SW480 (cell line): ENCODE results near the gene RPL19.
A peak's percentile ranks its signal among the peaks of the same experiment; 100 is the strongest.
"Not testable (repeated sequence)": the region's sequence is repeated elsewhere in the genome, so short reads cannot be mapped to it uniquely, and the experiment has no call there.

ENCODE experiments used
- DNase-seq: peaks from one replicate; pipeline ENCODE4 v3.0.0-alpha.2; 2016; ENCODE audit warnings: low spot score

RPL19 gene

DNA sequence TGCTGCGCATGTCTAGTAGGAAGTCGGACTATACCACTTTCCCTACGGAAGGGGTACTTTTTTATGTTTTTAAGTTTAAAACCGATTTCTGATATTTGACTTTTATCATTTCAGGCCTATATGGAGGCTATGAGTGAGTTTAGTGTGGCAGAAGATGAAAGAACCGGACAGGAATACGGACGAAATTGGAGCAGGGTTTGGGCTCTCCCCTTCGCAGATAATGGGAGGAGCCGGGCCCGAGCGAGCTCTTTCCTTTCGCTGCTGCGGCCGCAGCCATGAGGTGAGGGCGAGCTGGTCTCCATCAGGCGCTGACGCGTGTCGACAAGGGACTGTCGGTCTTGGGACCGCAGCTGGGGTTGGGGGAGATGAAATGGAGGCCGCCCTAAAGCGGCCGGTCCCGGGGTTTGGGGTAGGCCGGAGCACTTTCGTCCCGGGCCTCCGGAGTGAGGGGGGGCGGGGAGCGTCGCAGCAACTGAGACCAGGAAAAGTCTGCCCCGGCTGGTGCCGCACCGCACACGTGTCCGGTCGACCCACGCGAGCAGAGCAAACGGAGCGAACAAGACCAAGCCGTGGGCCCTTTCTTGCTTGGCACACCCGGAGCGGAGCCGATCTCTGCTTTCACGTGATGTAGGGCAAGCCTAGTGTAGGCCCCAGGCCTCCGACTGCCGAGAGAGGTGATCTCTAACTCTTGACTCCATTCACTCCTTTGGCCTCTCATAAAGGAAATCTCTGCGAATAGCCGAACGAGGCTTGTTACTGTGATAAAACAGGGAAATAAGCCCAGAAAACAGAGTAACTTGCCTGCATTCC is at the start of gene RPL19:
Gene RPL19, plus strand, starts transcription at position 214 of the 810 bp plus-strand sequence. Its CDS starts 62 bp downstream, at position 276.
- DNase-seq, result no peak

DNA sequence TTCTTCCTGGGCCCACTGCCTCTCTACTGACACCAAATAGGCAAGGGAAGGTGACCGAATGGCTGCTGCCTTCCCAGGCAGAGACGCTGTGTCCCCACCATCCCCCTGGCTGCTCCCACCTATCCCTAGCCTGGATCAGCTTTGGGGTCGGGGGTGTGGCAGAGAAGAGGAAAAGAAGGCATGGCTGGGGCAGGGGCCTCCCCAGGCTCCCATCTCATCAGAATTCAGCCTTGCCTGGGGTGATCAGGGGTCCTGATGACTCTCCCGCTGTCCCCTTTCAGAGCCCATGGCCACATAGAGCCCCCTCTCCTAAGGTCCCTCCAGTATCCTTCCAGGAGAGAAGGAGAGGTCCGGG is 49.3 kb upstream of the RPL19 start:
- no peak for DNase-seq

DNA sequence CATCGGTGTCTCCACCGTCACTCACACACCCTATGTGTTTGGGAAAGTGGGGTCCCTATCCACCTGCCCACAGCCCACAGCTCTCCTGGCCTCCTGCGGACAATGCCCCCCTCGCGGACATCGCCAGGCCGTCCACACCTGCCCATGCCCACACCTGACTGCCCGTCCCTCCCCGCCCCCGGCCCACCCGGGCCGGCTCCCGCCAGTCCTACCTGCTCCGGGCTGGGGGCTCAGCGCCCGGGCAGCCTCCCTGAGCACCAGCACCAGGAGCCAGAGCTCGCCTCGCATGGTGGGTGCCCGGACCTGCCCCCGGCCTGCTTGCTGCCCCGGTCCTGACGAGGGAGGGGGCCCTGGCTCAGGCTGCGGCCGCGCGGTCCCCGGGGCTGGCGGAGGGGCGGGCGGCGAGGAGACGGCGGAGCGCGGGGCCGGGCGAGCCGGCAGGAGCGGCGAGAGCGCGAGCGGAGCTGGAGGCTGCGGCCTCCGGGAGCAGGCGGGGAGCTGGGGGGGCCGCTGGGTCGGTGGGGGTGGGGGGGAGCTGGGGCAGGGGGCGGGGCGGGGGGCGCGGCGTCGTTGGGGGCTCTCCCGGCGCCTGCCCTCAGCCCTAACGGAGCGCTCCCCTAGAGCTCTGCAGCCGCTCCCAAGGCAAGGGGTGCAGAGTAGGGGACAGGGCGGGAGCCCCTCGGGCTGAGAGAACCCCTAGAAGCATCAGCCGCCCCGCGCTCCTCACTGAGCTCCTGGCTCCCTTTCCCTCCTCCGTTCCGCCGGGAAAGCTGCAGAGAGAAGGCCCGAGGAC is 48.7 kb upstream of the RPL19 start, which contains the start of gene PLXDC1:
Gene PLXDC1, minus strand, starts transcription at position 488 of the 793 bp plus-strand sequence. Its CDS starts 200 bp downstream, at position 288.
- DNase-seq, result no peak

DNA sequence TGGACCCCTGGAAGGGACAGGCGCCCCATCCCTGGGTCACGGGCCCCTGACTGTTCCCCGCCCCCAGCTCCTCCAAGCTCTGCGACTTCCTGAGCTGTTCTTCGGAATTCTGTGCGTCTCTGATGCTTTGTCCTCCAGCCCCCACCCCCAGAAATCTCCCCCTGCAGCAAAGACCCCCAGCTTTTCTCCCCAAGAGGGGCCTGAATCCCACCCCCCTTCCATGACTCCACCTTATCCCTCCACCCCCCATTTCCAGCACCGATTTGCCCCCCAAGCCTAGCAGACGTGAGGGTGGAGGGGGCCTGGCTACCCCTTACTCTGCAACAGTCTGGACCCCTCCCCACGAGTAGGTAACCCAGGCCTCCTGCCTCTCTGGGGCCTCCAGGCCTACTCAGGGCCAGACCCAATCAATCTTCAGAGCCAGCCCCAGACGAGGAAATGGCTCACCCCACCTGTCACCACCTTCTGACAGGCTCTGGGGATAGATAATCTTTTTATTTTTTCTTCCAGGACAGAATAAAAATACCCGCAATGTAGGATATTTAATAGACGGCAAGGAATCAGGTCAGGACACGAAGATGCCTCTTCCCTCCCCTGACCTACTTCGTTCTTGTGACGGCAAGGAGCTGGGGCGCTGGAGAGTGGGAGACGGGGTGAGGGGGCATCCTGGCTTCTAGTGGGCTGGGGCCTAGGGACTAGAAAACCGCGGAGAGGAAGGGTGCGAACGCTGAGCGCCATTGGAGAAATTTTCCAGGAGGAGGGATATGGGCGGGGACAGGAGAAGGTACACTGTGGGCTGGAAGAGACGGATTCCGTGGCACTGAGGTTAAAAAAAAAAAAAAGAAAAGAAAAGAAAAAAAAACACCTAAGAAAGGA is 47.9 kb upstream of the RPL19 start:
- DNase-seq, result no peak

DNA sequence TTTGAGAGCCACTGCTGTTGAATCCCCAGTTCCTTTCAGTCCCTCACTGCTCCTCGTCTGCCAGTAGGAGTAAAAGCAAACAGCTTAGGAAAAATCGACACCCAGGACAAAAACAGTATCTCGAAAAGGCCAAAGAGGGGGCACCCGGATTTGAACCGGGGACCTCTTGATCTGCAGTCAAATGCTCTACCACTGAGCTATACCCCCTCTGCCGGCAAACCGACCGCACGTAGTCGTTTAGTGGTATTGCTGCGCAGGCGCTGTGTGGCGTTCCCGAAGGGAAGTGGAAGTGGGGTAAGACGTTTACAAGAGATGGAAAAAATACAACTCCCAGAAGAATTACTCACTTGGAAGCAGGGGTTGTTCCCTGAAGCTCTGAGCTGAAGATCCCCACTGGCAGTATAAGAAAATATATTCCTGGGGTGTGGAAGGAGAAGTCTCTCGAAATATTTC is 46.5 kb upstream of the RPL19 start:
- DNase-seq, result peak; percentile 90

DNA sequence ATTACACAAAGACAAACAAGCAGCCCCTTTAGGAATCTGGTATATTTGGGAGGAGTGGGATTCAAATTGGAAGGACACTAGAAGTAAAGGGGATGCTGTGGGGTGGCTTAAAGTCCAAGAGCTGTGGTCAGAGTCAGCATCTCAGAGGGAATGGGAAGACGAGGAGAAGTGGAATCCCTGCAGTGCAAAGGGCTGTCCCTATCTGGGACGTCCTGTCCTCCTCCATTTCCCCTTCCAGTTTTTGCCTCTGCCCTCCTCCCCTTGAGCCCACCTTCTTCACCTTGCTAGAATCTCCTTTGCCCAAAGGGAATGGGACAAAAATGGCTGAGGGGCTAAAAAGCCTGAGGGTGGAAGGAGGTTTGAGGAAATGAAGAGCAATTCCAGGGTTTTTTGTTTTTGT is 44.4 kb upstream of the RPL19 start:
- DNase-seq, result no peak

DNA sequence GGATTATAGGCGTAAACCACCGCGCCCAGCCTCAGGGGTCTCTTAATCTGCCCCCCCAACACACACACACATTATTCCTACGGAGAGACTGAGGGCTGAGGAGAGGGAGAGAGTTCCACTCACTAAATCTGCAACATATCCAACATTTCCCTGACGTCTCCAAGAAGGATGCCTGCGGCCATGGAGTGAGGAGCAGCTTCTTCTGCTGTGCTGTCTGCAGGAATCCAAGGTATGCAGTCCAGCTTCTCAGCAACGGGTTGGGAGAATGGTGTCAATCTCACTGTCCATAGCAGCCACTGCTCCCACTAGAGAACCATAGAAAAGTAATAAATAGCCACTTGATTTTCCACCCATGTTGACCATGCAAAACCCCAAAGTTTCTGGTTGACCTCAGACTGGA is 43.6 kb upstream of the RPL19 start:
- DNase-seq, result no peak

DNA sequence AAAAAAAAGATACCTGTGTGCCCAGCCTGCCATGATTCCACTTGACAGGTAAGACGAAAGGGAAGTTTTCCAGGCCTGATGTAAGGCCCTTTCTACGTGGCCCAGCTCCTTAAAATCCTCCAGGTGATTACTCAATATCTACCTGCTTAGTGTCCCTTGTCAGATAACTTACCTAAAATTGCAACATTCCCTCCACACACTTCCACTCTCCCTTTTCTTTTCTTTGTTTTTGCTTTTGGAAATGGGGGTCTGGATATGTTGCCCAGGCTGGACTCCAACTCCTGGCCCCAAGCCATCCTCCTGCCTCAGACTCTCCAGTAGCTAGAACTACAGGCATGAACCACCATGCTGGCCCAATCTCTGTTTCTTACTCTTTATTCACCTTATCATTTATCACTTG is 41.5 kb upstream of the RPL19 start:
- no peak for DNase-seq

DNA sequence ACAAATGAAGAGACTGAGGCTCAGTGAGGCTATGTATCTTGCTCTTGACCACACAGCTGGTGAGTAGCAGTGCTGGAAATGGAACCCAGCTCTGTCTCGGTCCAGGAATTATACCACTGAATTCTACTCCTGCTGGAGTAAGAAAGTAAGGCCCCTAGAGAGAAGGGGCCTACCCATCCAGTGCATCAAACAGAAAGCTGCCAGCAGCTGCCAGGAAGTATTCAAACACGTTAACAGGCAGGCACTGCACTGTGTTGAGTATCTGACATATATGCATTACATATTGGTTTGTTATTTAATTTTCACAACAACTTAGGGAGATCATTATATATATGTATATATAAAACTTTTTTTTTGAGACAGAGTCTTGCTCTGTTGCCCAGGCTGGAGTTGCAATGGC is 38.1 kb upstream of the RPL19 start:
- DNase-seq, result no peak

DNA sequence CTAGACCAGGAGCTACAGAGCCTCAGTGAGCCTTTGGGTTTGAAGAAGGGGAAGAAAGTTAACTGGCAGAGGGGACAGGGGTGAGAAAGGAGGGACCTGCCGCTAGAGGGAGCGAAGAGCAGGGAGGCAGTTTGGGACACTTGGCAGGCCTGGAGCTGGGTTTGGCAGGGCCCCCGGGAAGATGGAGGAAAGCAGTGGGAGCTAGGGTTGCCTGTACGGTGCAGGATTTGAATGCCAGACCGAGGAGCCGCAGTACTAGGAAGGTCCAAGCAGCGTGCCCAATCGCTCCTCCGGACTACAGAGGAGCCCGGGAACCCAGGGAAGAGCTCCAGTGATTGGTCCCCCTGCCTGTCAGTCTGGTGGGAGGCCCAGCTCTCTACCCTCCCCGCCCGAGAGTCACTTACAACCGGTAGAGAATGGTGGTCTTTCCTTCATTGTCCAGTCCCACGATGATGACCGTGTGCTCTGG is 35.4 kb upstream of the RPL19 start:
- peak; percentile 75 for DNase-seq

DNA sequence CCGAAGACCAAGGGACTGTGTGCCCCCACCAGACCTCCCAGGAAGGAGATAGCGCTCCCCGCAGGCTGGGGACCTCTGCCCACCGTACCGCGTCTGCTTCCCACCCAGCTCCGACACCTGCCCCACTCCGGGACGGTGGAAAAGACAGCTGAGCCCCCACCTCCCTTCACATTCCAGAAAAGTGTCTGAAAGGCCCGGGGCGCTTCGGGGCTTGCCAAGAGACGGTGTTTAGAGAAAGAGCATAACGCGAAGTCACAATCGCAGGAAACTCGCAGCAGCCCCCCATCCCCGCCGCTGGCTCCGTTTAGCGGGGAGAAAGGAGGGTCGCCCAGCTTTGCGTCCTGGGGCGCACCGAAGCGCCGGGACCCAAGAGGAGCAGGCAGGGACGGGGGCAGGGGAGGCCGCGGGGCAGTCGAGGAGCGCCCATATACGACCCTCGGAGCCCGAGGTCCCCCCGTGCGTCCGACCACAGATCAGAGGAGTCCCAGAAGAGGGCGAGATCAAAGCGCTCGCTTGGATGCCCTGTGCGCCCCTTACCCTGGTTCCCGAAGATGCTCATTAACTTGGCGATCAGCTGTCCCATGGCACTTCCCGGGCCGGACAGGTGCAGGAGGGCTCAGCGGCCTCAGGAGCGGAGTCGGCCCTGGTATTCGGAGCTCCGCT is 34.8 kb upstream of the RPL19 start:
- DNase-seq, result no peak

DNA sequence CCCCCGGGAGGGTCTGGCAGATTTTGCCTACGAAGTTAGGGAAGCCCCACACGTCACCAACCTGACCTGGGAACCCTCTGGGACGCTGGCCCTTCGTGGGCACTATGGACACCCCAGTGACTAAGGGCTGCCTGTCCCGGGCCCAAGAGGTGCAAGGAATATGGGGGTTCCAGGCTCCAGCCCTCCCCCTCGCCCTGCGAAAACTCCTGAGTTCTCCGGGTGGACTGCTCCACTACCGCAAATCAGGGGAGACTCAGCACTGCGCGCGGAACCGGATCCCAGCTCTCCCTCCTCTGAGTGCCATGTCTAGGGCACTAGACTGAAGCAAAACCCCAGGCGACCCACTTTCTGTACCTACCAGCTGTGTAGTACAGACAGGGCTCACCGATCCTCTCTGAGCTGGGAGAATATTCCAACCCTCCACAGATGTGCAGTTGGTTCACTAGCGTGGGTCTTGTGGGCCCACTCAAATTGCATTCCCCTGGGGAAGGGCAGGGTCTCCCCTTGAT is 34.2 kb upstream of the RPL19 start, which contains the start of gene ARL5C:
Gene ARL5C, minus strand, starts transcription at position 321 of the 509 bp plus-strand sequence. CDS start 401 bp downstream, outside the sequence.
- no peak for DNase-seq

DNA sequence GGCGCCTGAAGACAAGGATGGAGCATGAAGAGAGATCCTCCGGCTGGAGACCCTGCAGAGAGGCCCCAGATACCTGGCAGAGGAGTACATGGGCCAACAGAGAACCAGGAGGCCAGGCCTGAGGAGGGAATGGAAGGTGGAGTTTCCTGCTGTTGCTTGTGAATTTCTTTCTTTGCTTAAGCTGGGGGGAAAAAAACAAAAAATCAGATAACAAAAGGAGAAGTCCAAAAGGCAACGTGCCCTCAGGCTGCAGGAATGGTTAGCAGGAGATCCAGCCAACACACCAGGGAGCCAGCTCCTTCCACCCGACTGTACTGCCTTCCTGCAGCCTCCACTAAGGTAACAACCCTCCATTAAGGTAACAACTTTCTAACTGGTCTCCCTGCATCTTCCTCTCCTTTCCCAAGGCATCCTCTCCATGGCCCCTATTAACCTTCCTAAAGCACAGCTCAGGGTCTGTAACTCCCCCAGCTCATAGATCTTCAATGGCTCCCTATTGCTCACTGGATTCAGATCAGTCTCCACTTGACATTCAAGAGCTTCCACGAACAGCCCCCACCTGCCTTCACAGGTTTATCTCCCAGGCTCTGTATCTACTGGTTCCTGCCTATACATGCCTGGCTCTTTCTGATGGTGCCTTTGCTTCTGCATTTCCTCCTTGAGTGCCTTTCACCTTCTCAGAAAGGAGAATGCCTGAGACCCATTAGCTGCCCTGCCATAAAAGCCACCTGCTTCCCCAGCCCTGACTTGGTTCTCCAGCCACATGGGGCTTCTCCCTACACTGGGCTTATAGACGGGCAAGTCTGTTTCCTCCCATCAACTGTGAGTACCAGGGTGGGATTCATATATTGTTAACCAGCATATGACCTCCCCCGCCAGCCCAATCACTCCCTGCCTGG is 33.4 kb upstream of the RPL19 start:
- DNase-seq, result no peak

DNA sequence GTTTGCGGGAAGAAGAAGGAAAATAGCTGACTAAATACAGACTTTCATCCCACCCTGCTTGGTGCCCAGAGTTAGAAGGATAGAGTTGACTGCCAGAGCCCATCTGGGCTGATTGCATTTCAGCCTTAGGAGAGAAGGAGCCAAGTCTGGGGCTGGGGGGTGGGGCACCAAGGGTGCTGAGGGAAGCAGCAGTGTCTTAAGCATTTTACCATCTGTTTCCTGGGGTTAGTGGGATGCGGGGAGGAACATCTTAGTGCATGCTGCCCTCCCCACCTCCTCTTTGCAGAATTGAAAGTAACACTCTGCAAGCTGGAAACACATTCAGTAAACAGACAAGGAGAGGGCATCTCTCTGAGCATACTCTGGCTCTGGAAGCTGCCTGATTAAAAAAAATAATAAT is 32.6 kb upstream of the RPL19 start:
- no peak for DNase-seq

DNA sequence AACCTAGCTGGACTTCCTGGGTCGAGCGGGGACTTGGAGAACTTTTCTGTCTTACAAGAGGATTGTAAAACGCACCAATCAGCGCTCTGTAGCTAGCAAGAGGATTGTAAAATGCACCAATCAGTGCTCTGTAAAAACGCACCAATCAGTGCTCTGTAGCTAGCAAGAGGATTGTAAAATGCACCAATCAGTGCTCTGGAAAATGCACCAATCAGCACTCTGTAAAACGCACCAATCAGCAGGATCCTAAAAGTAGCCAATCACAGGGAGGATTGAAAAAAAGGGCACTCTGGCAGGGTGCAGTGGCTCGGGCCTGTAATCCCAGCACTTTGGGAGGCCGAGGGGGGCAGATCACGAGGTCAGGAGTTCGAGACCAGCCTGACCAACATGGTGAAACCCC is 31.6 kb upstream of the RPL19 start:
- DNase-seq, result not testable (repeated sequence)

DNA sequence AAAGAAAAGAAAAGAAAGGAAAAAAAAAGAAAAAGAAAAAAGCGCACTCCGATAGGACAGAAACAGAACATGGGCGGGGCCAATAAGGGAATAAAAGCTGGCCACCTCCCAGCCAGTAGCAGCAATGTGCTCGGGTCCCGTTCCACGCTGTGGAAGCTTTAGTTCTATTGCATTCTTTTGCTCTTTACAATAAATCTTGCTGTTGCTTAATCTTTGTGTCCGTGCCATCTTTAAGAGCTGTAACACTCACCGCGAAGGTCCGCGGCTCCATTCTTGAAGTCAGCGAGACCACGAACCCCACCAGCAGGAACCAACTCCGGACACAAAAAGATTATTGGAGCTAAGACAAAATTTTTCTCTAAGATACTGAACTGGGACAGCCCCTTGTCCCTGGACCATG is 31.0 kb upstream of the RPL19 start:
- no peak for DNase-seq

DNA sequence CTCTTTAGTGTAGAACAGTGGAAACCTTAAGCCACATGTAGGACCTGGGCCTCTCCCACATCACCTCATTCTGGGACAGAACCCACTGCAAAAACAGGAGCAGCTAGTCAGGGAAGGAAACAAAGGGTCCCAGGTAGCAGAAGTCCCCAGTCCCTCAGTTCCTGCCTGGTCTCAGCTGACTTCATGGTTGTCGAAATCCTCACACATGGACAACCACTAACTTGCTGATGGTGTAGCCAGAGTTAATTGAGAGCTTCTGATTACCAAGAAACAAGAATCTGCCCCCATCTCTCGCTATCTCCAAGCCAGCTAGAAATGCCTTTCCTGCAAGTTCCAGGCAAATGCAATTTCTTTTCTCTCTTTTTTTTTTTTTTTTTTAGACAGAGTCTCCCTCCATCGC is 30.6 kb upstream of the RPL19 start:
- DNase-seq, result no peak

DNA sequence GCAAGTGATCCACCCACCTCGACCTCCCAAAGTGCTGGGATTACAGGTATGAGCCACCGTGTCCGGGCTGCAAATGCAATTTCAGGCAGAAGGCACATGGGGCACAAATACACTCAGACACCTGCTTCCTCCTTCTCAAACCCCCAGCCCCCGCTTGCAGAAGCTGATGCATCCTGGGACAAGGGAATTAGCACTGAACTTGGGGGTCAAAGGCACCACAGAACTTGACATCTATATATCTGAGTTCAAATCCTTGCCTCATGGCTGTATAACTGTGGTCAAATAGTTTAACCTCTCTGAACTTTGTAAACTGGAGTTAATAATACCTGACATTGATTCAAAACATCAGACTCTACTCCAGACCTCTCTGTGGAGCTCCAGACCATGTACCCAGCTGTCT is 30.0 kb upstream of the RPL19 start:
- no peak for DNase-seq

DNA sequence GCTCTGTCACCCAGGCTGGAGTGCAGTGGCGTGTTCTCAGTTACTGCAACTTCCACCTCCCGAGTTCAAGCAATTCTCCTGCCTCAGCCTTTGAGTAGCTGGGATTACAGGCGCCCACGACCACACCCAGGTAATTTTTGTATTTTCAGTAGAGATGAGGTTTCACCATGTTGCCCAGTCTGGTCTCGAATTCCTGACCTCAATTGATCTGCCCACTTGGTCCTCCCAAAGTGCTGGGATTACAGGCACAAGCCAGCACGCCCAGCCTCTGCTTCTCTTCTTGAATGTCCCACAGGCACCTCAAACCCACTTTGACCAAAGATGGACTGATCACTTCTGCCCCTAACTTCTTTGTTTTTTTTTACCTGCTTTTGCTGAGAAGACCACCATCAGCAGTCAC is 29.5 kb upstream of the RPL19 start:
- no peak for DNase-seq

DNA sequence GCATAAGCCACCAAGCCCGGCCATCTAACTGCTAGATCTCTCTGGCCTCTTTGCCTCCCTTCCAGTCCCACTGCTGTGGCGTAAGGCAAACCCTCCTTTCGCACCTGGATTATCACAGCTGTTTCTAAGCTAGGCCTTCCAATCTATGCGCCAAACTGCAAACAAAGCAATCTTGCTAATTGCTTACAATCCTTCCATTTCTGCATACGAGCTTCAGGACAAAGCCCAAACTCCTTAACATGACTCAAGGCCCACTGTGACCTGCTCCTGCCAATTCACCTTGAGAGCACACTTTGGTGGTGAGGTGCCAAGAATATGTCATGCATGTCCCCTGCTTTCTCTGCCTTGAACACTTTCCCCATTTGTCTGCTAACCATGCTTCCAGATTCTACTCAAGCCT is 28.1 kb upstream of the RPL19 start:
- no peak for DNase-seq
